NOMO-1 treated with dmso at 0.1 percent for 144 hours (cell line): ENCODE data around the gene UTS2.
A peak's percentile ranks its signal among the peaks of the same experiment; 100 is the strongest.

ENCODE experiments used
- DNase-seq: peaks from one replicate; lab custom pipeline; 2025; ENCODE audit not compliant: unreplicated experiment; lab: John Stamatoyannopoulos, UW

The UTS2 gene

GRCh38 chr1:7863756-7864328, 11.0 kb upstream of the UTS2 start:
- no peak for DNase-seq

- no peak for DNase-seq
These were observed 9.6 kb upstream of the UTS2 start for GRCh38 chr1:7862211-7863060.

GRCh38 chr1:7861452-7861851, 8.6 kb upstream of the UTS2 start:
- DNase-seq = no peak

- no peak for DNase-seq
These were observed 7.3 kb upstream of the UTS2 start for GRCh38 chr1:7860130-7860529.

GRCh38 chr1:7859406-7859805, 6.5 kb upstream of the UTS2 start:
- DNase-seq = no peak

- DNase-seq = no peak
These were observed 5.1 kb upstream of the UTS2 start for GRCh38 chr1:7857985-7858384.

GRCh38 chr1:7857000-7857399, 4.1 kb upstream of the UTS2 start:
- DNase-seq = no peak

- peak; percentile 55 for DNase-seq
These were observed 3.5 kb upstream of the UTS2 start for GRCh38 chr1:7856345-7856744.

GRCh38 chr1:7853684-7854026, 790 bp upstream of the UTS2 start:
- no peak for DNase-seq

- no peak for DNase-seq
These were observed 2.1 kb downstream of the UTS2 start for GRCh38 chr1:7850786-7851185.

GRCh38 chr1:7847599-7847998, 5.3 kb downstream of the UTS2 start:
- no peak for DNase-seq

- DNase-seq = no peak
These were observed 6.2 kb downstream of the UTS2 start for GRCh38 chr1:7846656-7847055.

- DNase-seq = no peak
These were observed 7.1 kb downstream of the UTS2 start for GRCh38 chr1:7845761-7846160.

- DNase-seq = no peak
These were observed 10.3 kb downstream of the UTS2 start for GRCh38 chr1:7842517-7842916.

- DNase-seq = no peak
These were observed 13.3 kb downstream of the UTS2 start for GRCh38 chr1:7839526-7839925.

GRCh38 chr1:7838714-7839113, 14.2 kb downstream of the UTS2 start:
- DNase-seq = no peak

- DNase-seq = no peak
These were observed 19.8 kb downstream of the UTS2 start for GRCh38 chr1:7833035-7833434.

- peak; percentile 19 for DNase-seq
These were observed 21.4 kb downstream of the UTS2 start for GRCh38 chr1:7831458-7831857.

- no peak for DNase-seq
These were observed 25.5 kb downstream of the UTS2 start for GRCh38 chr1:7827126-7827955.

GRCh38 chr1:7826363-7826762, 26.5 kb downstream of the UTS2 start:
- DNase-seq = no peak

GRCh38 chr1:7824701-7825100, 28.2 kb downstream of the UTS2 start:
- no peak for DNase-seq

GRCh38 chr1:7821282-7821681, 31.6 kb downstream of the UTS2 start:
- DNase-seq = no peak
